GM19463 (cell line): ENCODE measurements around the gene TOR1B.

Source experiments
- ATAC-seq: cut with Tn5 transposase; IDR thresholded peaks from one replicate; pipeline ENCODE4 v1.9.1; 2021; ENCODE audit warnings: mild to moderate bottlenecking, moderate library complexity; ENCODE audit not compliant: unreplicated experiment

The TOR1B gene

GRCh38 chr9:129812385-129812784 lies 9.4 kb downstream of the TOR1B start:
- no peak for ATAC-seq

- no peak for ATAC-seq
These were observed 10.7 kb downstream of the TOR1B start for GRCh38 chr9:129813661-129814060.

- no peak for ATAC-seq
These were observed 11.6 kb downstream of the TOR1B start for GRCh38 chr9:129814432-129815223.

GRCh38 chr9:129815278-129815677 lies 12.3 kb downstream of the TOR1B start:
- no peak for ATAC-seq

- ATAC-seq, result no peak
These were observed 13.8 kb downstream of the TOR1B start for GRCh38 chr9:129816501-129817435.

GRCh38 chr9:129822898-129823541 lies 20.0 kb downstream of the TOR1B start:
- no peak for ATAC-seq

- ATAC-seq, result no peak
These were observed 20.6 kb downstream of the TOR1B start for GRCh38 chr9:129823542-129823934.

- ATAC-seq, result peak; percentile 94
These were observed 21.1 kb downstream of the TOR1B start, which contains the start of gene TOR1A for GRCh38 chr9:129823935-129824601. Gene TOR1A, minus strand, starts transcription at chr9:129824136. Its CDS starts 51 bp downstream, at chr9:129824085.

- no peak for ATAC-seq
These were observed 23.4 kb downstream of the TOR1B start for GRCh38 chr9:129826344-129826743.

GRCh38 chr9:129826759-129827158 lies 23.8 kb downstream of the TOR1B start:
- no peak for ATAC-seq

GRCh38 chr9:129828051-129828450 lies 25.1 kb downstream of the TOR1B start:
- no peak for ATAC-seq

GRCh38 chr9:129828969-129829368 lies 26.0 kb downstream of the TOR1B start:
- no peak for ATAC-seq

GRCh38 chr9:129832982-129833381 lies 30.0 kb downstream of the TOR1B start:
- ATAC-seq, result no peak

- ATAC-seq, result peak; percentile 7
These were observed 31.6 kb downstream of the TOR1B start for GRCh38 chr9:129834489-129835127.

- peak; percentile 95 for ATAC-seq
These were observed 32.3 kb downstream of the TOR1B start, which contains the start of the genes C9orf78 and USP20 for GRCh38 chr9:129835128-129835859. Gene C9orf78, minus strand, starts transcription at chr9:129835275. Its CDS starts 54 bp downstream, at chr9:129835221. Gene USP20, plus strand, starts transcription at chr9:129835458. Its CDS starts 17,098 bp downstream, at chr9:129852556.

GRCh38 chr9:129835860-129836223 lies 32.9 kb downstream of the TOR1B start:
- no peak for ATAC-seq

GRCh38 chr9:129836311-129837007 lies 33.5 kb downstream of the TOR1B start:
- ATAC-seq, result no peak

- ATAC-seq, result no peak
These were observed 35.8 kb downstream of the TOR1B start for GRCh38 chr9:129838707-129839259.
